PFSK-1 (cell line): ENCODE results near the gene EXOSC7.

Experiments used
- FOXP2 ChIP-seq: optimal IDR thresholded peaks from 2 replicates; pipeline ENCODE3; 2011; ENCODE audit warnings: borderline replicate concordance, control low read depth, inconsistent platforms; ENCODE audit not compliant: insufficient read depth; ENCODE audit errors: extremely low read length, extremely low read depth
- POLR2AphosphoS5 ChIP-seq: IDR thresholded peaks from 2 replicates; pipeline ENCODE4 v1.6.1; 2012; ENCODE audit warnings: low read depth, mild to moderate bottlenecking, control low read depth, low read length, moderate library complexity
- REST ChIP-seq, 2 experiments: IDR thresholded peaks; 2 replicates each; pipeline versions ENCODE4 v1.6.1 to v1.8.0; 2011 to 2012; ENCODE audit warnings: low read depth in 2 of 2, low read length in 2 of 2, control low read depth in 1 of 2, inconsistent platforms in 1 of 2, mild to moderate bottlenecking in 1 of 2, moderate library complexity in 1 of 2; ENCODE audit not compliant: insufficient read depth in 1 of 2
- SIN3A ChIP-seq: IDR thresholded peaks from 2 replicates; pipeline ENCODE4 v1.6.1; 2012; ENCODE audit warnings: mild to moderate bottlenecking, low read length, moderate library complexity, borderline replicate concordance; ENCODE audit not compliant: insufficient read depth
- TAF1 ChIP-seq: IDR thresholded peaks from 2 replicates; pipeline ENCODE4 v1.6.1; 2012; ENCODE audit warnings: low read length, control low read depth, borderline replicate concordance; ENCODE audit not compliant: insufficient read depth

The EXOSC7 gene

GRCh38 chr3:45001738-45002137 is 25.7 kb downstream of the EXOSC7 start:
- no peak for TF ChIP-seq REST (IDR thresholded peaks at IDR 0.05; ENCODE audit: insufficient read depth in 1 of 2, low read depth in 2 of 2, low read length in 2 of 2)
- TF ChIP-seq FOXP2 = no peak
- no peak for TF ChIP-seq TAF1
- no peak for TF ChIP-seq SIN3A
- TF ChIP-seq POLR2AphosphoS5 = no peak

- TF ChIP-seq SIN3A (no peak), FOXP2 (no peak), POLR2AphosphoS5 (no peak), REST (IDR thresholded peaks at IDR 0.05; ENCODE audit: insufficient read depth in 1 of 2, low read depth in 2 of 2, low read length in 2 of 2) (no peak), TAF1 (no peak)
These were observed 26.2 kb downstream of the EXOSC7 start for GRCh38 chr3:45002139-45002660.

GRCh38 chr3:45002720-45003119 is 26.7 kb downstream of the EXOSC7 start:
- TF ChIP-seq REST (IDR thresholded peaks at IDR 0.05; ENCODE audit: insufficient read depth in 1 of 2, low read depth in 2 of 2, low read length in 2 of 2) (no peak), SIN3A (no peak), TAF1 (no peak), FOXP2 (no peak), POLR2AphosphoS5 (no peak)

- TF ChIP-seq SIN3A = no peak
- no peak for TF ChIP-seq REST (IDR thresholded peaks at IDR 0.05; ENCODE audit: insufficient read depth in 1 of 2, low read depth in 2 of 2, low read length in 2 of 2)
- no peak for TF ChIP-seq FOXP2
- TF ChIP-seq POLR2AphosphoS5 = no peak
- no peak for TF ChIP-seq TAF1
These were observed 27.4 kb downstream of the EXOSC7 start for GRCh38 chr3:45003406-45003805.

DNA sequence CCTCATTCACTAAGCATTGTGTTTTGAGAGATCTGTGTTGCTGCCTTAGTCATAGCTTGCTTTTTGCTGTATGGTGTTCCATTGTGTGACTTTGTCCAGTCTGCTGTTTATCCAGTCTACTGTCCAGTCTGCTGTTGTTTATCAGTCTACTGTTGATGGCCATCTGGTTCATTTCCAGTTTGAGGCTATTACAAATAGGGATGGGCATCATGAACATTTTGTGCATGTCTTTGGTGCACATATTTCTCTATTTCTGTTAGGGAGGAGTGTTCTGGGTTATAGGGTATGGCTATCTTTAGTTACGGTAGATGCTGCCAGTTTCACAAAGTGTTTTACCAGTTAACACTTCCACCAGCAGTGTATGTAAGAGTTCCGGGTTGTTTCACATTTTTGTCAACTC is 27.8 kb downstream of the EXOSC7 start:
- TF ChIP-seq TAF1 = no peak
- TF ChIP-seq REST (IDR thresholded peaks at IDR 0.05; ENCODE audit: insufficient read depth in 1 of 2, low read depth in 2 of 2, low read length in 2 of 2) = no peak
- no peak for TF ChIP-seq SIN3A
- TF ChIP-seq POLR2AphosphoS5 = no peak
- no peak for TF ChIP-seq FOXP2
